ENCODE data around the gene ULK2. TPM values are rescaled to one million over a fixed set of nuclear protein-coding genes. Genes with fewer than 3 reads are reported as not detected.

The ULK2 gene
- total RNA-seq, 2 donors from 2014 or later: 7.4 to 9.2 TPM

GRCh38 chr17:19752216-19753050, 115.3 kb downstream of the ULK2 start:
- Mint-ChIP-seq H3K4me1 (peaks cover 3% of the 10 kb centered on the region), H3K9me3 (no peaks in the 10 kb centered on the region), H3K27me3 (peaks cover 27% of the 10 kb centered on the region), H3K4me3 (no peak overlapping the region), H3K27ac (no peak overlapping the region), H3K36me3 (ENCODE audit: low read depth) (no peaks in the 10 kb centered on the region)
- ATAC-seq (replicated peaks): peak; percentile 25

DNA sequence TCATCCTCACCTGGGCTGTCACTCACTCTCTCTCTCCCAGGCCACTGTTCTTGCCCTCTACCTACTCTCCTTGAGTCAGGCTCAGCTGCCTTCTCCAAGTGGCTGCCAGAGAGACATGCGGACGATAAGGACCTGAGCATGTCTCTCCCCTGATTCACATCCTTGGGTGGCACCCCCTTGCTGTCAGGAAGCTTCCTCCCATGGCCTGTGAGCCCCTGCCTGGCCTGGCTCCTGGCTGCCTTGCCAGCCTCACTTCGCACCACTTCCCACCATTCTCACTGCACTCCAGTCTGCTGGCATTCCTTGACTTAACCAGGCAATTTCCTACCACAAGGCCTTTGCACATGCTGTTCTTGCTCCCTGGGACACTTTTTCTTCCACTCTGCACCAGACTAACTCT, 116.9 kb downstream of the ULK2 start:
- H3K4me3 Mint-ChIP-seq: no peak overlapping the region
- no peak for ATAC-seq (replicated peaks)
- no peaks in the 10 kb centered on the region for H3K9me3 Mint-ChIP-seq
- H3K4me1 Mint-ChIP-seq: peaks cover 3% of the 10 kb centered on the region
- no peaks in the 10 kb centered on the region for H3K36me3 Mint-ChIP-seq (ENCODE audit: low read depth)
- H3K27ac Mint-ChIP-seq: peak overlapping the region; percentile 20
- H3K27me3 Mint-ChIP-seq: peaks cover 17% of the 10 kb centered on the region

DNA sequence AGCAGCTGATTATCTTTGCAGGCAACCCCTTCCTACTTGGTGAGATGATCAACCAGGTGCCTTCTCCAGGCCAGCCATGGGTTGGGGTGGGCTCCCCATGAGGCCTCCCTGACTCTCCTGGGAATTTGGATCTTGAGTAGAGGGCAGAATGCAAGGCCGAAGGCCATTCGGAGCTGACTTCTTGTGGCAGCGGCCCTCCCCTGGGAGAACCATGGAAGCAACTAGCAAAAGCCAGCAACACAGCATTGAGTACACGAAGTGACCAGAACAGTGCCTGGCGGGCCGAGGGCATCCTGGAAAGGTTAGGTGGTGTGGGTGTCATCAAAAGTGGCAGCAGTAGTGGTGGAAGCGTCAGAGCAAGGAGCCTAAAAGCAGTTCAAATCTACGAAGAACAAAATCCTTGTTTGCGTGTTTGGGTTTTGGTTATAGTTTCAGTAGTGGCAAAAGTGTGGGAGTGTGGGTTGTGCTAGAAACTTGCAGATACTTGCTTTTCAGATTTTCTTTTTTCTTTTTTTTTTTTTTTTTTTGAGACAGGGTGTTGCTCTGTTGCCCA, 117.6 kb downstream of the ULK2 start:
- H3K4me3 Mint-ChIP-seq: no peak overlapping the region
- H3K4me1 Mint-ChIP-seq: peaks cover 3% of the 10 kb centered on the region
- peaks cover 17% of the 10 kb centered on the region for H3K27me3 Mint-ChIP-seq
- ATAC-seq (replicated peaks): peak; percentile 66
- H3K27ac Mint-ChIP-seq: peak overlapping the region; percentile 20
- H3K36me3 Mint-ChIP-seq (ENCODE audit: low read depth): no peaks in the 10 kb centered on the region
- no peaks in the 10 kb centered on the region for H3K9me3 Mint-ChIP-seq

DNA sequence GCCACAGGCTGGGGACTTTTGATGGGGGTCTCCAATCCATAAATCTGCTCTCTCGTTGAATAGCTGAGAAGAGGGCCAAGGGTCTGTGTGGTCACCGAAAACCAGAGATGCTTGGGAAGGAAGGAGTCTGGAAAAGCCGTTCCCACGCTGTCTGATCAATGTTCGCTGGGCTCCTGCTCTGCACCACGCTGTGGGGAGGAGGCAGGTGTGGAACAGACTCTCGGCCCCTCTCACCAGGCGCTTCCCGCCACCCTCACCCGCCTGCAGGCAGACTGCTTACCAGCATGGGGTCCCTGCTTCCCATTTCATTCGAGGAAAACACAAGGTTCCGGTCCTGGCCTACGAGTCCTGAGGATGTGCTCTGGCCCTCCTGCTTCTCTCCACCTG, 118.9 kb downstream of the ULK2 start:
- H3K9me3 Mint-ChIP-seq: no peaks in the 10 kb centered on the region
- H3K36me3 Mint-ChIP-seq (ENCODE audit: low read depth): no peaks in the 10 kb centered on the region
- peaks cover 14% of the 10 kb centered on the region for H3K27me3 Mint-ChIP-seq
- H3K27ac Mint-ChIP-seq: no peak overlapping the region
- H3K4me3 Mint-ChIP-seq: no peak overlapping the region
- no peak for ATAC-seq (replicated peaks)
- H3K4me1 Mint-ChIP-seq: peaks cover 3% of the 10 kb centered on the region

DNA sequence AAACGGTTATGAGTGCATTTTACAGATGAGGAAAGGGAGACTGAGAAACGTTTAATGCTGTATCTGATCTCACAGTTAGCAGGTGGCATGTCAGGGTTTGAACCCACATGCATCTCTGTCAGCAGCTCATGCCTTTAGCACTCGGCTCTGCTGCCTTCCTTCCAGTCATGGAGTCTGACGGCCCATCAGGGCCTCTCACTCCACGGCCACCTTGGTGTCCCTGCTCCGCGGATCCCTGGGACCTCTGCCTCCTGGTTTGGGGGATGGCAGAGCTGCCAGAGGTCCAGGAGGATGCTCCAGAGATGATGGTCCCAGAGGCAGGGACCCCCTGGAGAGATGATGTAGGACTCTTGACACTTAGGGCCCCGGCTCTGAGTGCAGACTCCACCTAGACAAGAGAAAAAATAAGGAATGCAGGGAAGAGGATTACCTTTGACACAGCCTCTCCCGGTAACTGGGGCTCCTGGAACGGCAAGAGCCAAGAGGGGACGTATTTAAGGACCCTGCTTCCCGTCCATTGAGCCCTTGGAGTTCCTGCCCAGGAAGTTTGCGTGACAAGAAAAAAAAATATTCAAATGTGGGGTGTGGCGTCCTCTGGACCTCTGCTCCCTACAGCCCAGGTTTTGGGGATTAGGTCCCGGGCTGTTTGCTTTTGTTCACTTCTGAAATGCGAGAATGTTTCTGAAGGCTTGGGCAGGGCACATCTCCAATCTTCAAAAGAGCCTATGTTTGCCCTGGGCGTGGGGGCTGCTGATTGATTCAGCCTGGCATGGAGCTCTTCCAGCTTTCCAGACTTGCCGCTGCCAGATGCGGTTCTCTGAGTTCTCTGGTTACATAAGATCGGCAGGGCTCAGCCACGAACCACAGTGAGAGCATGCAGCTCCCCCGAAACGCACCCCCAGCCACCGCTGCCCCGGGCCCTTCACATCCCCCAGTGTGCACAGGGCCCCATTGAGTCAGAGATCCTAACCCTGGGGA, 119.6 kb downstream of the ULK2 start, which contains the start of gene ALDH3A1:
Gene ALDH3A1 (minus strand): TSS at position 470 of the 978 bp plus-strand sequence. CDS start 3,169 bp downstream, outside the sequence.
- H3K9me3 Mint-ChIP-seq: no peaks in the 10 kb centered on the region
- no peak for ATAC-seq (replicated peaks)
- H3K27me3 Mint-ChIP-seq: peaks cover 10% of the 10 kb centered on the region
- H3K36me3 Mint-ChIP-seq (ENCODE audit: low read depth): no peaks in the 10 kb centered on the region
- peaks cover 3% of the 10 kb centered on the region for H3K4me1 Mint-ChIP-seq
- H3K27ac Mint-ChIP-seq: no peak within 1 kb of the TSS
- H3K4me3 Mint-ChIP-seq: no peak within 1 kb of the TSS

DNA sequence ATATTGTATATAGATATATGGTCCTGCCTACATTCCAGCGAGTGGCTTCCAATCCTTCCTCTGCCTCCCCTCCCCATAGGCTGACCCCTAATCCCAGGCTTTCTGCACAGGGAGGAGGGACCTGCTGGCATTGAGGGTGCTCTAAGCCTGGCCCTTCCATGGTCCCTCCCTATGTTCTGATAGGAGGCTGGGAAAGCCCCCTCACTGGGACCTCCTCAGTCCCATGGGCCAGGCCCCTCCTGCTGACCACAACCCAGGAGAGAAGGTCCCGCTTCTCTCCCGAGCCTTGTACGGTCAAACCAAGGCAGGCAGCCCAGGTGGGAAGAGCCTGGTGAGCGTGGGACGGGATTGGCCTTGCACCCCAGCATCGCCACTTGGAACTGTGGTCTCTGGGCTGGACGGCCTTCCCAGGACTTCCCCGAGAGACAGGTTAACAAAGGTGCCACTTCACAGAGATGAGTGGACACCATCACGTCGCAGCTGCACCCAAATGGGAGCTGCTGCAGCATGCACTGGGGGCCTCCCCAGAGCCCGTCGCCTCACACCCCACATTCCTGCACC, 120.5 kb downstream of the ULK2 start:
- no peak overlapping the region for H3K4me3 Mint-ChIP-seq
- H3K27me3 Mint-ChIP-seq: peaks cover 10% of the 10 kb centered on the region
- ATAC-seq (replicated peaks): no peak
- peaks cover 3% of the 10 kb centered on the region for H3K4me1 Mint-ChIP-seq
- H3K36me3 Mint-ChIP-seq (ENCODE audit: low read depth): no peaks in the 10 kb centered on the region
- H3K27ac Mint-ChIP-seq: no peak overlapping the region
- H3K9me3 Mint-ChIP-seq: no peaks in the 10 kb centered on the region

DNA sequence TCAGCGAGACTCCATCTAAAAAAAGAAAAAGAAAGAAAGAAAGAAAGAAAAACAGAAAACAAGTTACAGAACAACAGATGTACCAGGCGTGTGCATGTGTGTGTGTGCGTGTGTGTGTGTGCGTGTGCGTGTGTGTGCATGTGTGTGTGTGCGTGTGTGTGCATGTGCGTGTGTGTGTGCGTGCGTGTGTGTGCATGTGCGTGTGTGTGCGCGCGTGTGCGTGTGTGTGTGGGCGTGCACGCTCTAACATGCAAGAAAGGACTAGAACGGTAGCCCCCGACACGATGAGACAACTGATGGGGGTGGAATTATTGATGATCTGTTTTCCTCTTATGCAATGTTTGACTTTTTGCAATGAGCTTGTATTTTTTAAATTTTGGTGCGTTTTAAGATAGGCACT, 121.2 kb downstream of the ULK2 start:
- no peak overlapping the region for H3K27ac Mint-ChIP-seq
- H3K36me3 Mint-ChIP-seq (ENCODE audit: low read depth): no peaks in the 10 kb centered on the region
- H3K9me3 Mint-ChIP-seq: no peaks in the 10 kb centered on the region
- no peak for ATAC-seq (replicated peaks)
- H3K4me3 Mint-ChIP-seq: no peak overlapping the region
- peaks cover 3% of the 10 kb centered on the region for H3K4me1 Mint-ChIP-seq
- peaks cover 10% of the 10 kb centered on the region for H3K27me3 Mint-ChIP-seq

DNA sequence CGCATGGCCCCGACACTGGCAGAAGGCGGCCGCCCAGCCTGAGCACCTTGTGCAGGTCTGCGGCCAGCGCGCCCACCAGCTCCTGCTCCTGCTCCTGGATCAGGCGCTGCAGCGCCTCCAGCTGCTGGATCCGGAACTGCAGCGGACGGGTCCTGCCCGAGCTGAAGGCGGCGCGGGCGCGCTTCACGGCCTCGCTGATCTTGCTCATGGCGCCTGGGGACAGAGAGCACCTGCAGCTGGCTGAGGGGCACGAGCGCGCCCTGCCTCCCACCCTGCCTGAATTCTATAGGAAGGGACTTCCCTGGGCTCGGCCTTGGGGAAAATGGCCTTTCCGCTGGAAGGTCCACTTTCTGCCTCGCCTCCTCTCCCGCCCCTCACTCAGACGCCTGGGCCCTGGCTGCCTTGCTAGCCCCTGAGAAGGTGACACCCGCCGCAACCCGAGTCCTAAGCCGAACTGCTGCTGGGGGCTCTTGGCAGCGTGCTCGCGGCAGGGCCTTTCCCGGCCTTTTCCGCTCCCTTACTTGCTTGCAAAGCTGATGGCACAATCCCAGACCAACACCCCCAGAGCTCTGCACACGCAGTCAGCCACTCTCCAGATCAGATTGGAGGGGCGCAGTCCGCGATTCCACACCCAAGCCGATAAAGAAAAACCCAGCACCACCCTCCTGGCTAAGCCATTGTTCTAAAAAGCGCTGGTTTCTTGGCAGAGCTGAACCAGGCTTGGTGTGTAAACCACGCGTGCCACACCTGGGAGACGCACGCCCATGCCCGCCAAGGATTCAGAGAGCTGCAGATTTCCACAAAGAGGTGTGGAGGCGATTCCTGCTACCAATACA, 122.6 kb downstream of the ULK2 start:
- H3K4me1 Mint-ChIP-seq: no peaks in the 10 kb centered on the region
- H3K4me3 Mint-ChIP-seq: peak overlapping the region; percentile 58
- H3K27ac Mint-ChIP-seq: no peak overlapping the region
- H3K9me3 Mint-ChIP-seq: no peaks in the 10 kb centered on the region
- no peaks in the 10 kb centered on the region for H3K36me3 Mint-ChIP-seq (ENCODE audit: low read depth)
- peak; percentile 88 for ATAC-seq (replicated peaks)
- H3K27me3 Mint-ChIP-seq: peaks cover 5% of the 10 kb centered on the region

GRCh38 chr17:19744492-19744891, 123.2 kb downstream of the ULK2 start:
- H3K27ac Mint-ChIP-seq: no peak overlapping the region
- H3K36me3 Mint-ChIP-seq (ENCODE audit: low read depth): no peaks in the 10 kb centered on the region
- no peaks in the 10 kb centered on the region for H3K9me3 Mint-ChIP-seq
- peak overlapping the region; percentile 58 for H3K4me3 Mint-ChIP-seq
- ATAC-seq (replicated peaks): no peak
- H3K4me1 Mint-ChIP-seq: no peaks in the 10 kb centered on the region
- H3K27me3 Mint-ChIP-seq: peaks cover 5% of the 10 kb centered on the region

DNA sequence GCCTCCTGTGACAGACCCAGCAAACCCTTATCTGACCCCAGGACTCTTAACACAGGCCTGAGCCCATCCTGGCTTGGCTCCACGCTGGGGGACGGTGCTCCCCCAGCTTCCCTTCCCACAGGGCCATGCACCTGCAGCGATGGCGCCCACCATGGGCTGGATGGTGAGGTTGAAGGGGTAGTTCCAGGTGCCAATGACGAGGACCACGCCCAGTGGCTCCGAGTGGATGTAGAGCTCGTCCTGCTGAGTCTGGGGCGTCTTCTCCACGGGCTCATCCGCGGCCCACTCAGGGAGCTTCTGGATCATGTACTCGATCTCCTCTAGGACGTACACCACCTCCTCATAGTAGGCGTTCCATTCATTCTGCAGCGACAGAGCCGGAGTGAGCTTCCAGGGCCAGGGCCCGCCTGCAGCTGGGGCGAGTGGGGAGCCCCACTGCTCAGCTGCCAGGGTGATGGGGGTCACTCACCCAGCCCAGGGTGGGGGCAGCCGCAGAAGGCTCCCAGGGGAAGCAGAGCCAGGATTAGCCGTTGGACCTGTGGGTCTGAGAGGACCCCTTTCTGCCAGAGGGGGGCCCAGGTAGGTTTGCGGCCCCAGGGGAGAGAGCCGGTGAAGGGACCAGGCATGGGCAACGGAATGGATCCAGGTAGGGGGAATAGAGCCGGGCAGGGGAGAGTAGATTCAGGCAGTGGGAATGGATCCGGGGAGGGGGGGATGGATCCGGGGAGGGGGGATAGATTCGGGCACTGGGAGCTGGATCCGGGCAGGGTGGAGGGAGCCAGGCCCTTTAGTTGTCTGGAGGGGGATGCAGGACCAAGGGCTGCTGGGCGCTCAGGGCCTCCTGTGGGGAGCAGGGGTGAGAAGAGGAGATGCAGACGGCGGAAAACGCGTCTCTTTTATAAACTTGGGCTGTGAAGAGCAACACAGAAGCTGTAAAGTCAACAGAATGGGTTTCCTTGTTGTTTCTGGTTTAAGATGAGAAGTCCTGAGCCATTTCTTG, 124.3 kb downstream of the ULK2 start:
- H3K27me3 Mint-ChIP-seq: no peaks in the 10 kb centered on the region
- no peak for ATAC-seq (replicated peaks)
- no peak overlapping the region for H3K27ac Mint-ChIP-seq
- H3K36me3 Mint-ChIP-seq (ENCODE audit: low read depth): no peaks in the 10 kb centered on the region
- no peaks in the 10 kb centered on the region for H3K9me3 Mint-ChIP-seq
- peak overlapping the region; percentile 58 for H3K4me3 Mint-ChIP-seq
- H3K4me1 Mint-ChIP-seq: no peaks in the 10 kb centered on the region

DNA sequence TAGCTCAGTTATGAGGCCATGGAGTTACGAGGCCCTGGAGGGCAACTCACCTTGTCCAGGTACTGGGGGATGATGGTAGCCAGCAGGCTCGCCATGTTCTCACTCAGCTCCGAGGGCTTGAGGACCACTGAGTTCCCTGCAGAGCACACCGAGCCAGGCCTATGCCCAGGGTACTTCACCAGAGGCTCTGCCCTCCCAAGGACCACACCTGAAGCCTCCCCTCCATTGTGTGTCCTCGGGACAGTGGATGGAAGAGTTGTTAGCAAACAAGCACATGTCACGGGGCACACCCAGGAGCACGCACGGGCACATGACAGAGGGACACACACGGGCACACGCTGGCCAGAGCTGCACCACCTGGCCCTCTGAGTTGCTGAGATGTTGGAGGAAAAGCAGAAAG, 125.2 kb downstream of the ULK2 start:
- H3K4me1 Mint-ChIP-seq: no peaks in the 10 kb centered on the region
- no peak for ATAC-seq (replicated peaks)
- no peaks in the 10 kb centered on the region for H3K36me3 Mint-ChIP-seq (ENCODE audit: low read depth)
- no peak overlapping the region for H3K4me3 Mint-ChIP-seq
- H3K27me3 Mint-ChIP-seq: no peaks in the 10 kb centered on the region
- H3K27ac Mint-ChIP-seq: no peak overlapping the region
- H3K9me3 Mint-ChIP-seq: no peaks in the 10 kb centered on the region

DNA sequence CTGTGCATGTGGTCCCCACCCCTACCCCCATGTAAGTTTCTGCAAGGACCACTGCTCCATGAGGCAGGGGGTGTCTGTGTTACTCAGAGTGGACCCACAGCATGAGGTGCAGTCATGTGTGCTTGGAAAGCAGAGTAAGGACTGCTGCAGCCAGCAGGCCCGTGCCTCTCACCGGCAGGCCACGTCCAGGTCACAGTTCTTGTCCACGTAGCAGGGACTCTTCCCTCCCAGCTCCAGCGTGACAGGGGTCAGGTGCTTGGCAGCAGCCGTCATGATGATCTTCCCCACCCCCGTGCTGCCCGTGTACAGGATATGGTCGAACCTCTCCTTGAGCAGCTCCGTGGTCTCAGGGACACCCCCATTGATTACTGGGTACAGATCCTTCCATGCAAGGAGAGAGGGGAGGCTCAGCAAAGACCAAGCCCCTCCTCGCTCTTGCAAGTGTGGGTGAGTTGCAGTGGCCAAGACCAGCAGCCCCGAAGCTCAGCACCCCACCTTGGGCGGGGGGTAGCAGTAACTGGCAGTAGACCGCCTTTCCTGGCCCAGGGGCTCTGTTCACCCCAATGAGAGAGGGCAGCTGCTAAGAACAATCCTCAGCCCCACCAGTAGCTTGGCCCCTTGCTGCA, 125.8 kb downstream of the ULK2 start:
- Mint-ChIP-seq H3K36me3 (ENCODE audit: low read depth) (no peaks in the 10 kb centered on the region), H3K27me3 (no peaks in the 10 kb centered on the region), H3K9me3 (no peaks in the 10 kb centered on the region), H3K4me3 (no peak overlapping the region), H3K27ac (no peak overlapping the region), H3K4me1 (no peaks in the 10 kb centered on the region)
- no peak for ATAC-seq (replicated peaks)
